ENCODE data around the gene PITHD1.
"Not testable (repeated sequence)": the region's sequence is repeated elsewhere in the genome, so short reads cannot be mapped to it uniquely, and the experiment has no call there.

Gene PITHD1

GRCh38 chr1:23777979-23778814 is at the start of gene PITHD1:
Gene PITHD1, plus strand, starts transcription at chr1:23778418. Its CDS starts 98 bp downstream, at chr1:23778516.
- DNase-seq (ENCODE audit: low read depth in 2 of 2, low spot score in 1 of 2): peak; percentile 44 to 50

GRCh38 chr1:23732363-23733224 is 45.6 kb upstream of the PITHD1 start:
- DNase-seq (ENCODE audit: low read depth in 2 of 2, low spot score in 1 of 2): no peak

- DNase-seq (ENCODE audit: low read depth in 2 of 2, low spot score in 1 of 2): not testable (repeated sequence)
Observed at GRCh38 chr1:23733281-23733680, 44.9 kb upstream of the PITHD1 start.

- no peak for DNase-seq (ENCODE audit: low read depth in 2 of 2, low spot score in 1 of 2)
Observed at GRCh38 chr1:23736437-23737134, 41.6 kb upstream of the PITHD1 start.

GRCh38 chr1:23741609-23742008 is 36.6 kb upstream of the PITHD1 start:
- no peak for DNase-seq (ENCODE audit: low read depth in 2 of 2, low spot score in 1 of 2)

- DNase-seq (ENCODE audit: low read depth in 2 of 2, low spot score in 1 of 2): no peak
Observed at GRCh38 chr1:23742670-23743286, 35.4 kb upstream of the PITHD1 start.

- DNase-seq (ENCODE audit: low read depth in 2 of 2, low spot score in 1 of 2): peak; percentile 37 to 57
Observed at GRCh38 chr1:23743287-23744152, 34.7 kb upstream of the PITHD1 start, which contains the start of gene ELOA. Gene ELOA, plus strand, starts transcription at chr1:23743471. Its CDS starts 33 bp downstream, at chr1:23743504.

- DNase-seq (ENCODE audit: low read depth in 2 of 2, low spot score in 1 of 2): no peak
Observed at GRCh38 chr1:23745515-23745914, 32.7 kb upstream of the PITHD1 start.

GRCh38 chr1:23748016-23748415 is 30.2 kb upstream of the PITHD1 start:
- no peak for DNase-seq (ENCODE audit: low read depth in 2 of 2, low spot score in 1 of 2)

- DNase-seq (ENCODE audit: low read depth in 2 of 2, low spot score in 1 of 2): no peak
Observed at GRCh38 chr1:23751050-23751814, 27.0 kb upstream of the PITHD1 start.

GRCh38 chr1:23751815-23752200 is 26.4 kb upstream of the PITHD1 start:
- DNase-seq (ENCODE audit: low read depth in 2 of 2, low spot score in 1 of 2): no peak

- DNase-seq (ENCODE audit: low read depth in 2 of 2, low spot score in 1 of 2): no peak
Observed at GRCh38 chr1:23752909-23753308, 25.3 kb upstream of the PITHD1 start.

- DNase-seq (ENCODE audit: low read depth in 2 of 2, low spot score in 1 of 2): no peak
Observed at GRCh38 chr1:23756676-23757075, 21.5 kb upstream of the PITHD1 start.

GRCh38 chr1:23757812-23758211 is 20.4 kb upstream of the PITHD1 start:
- no peak for DNase-seq (ENCODE audit: low read depth in 2 of 2, low spot score in 1 of 2)

- no peak for DNase-seq (ENCODE audit: low read depth in 2 of 2, low spot score in 1 of 2)
Observed at GRCh38 chr1:23759277-23759676, 18.9 kb upstream of the PITHD1 start.

- DNase-seq (ENCODE audit: low read depth in 2 of 2, low spot score in 1 of 2): no peak
Observed at GRCh38 chr1:23763041-23763577, 15.1 kb upstream of the PITHD1 start.

- DNase-seq (ENCODE audit: low read depth in 2 of 2, low spot score in 1 of 2): no peak
Observed at GRCh38 chr1:23768733-23769132, 9.5 kb upstream of the PITHD1 start.

- DNase-seq (ENCODE audit: low read depth in 2 of 2, low spot score in 1 of 2): peak; percentile 66 to 80
Observed at GRCh38 chr1:23772049-23772853, 6.0 kb upstream of the PITHD1 start.
